MM.1S (cell line): ENCODE data around the gene NEGR1.

Source experiments
- EZH2 ChIP-seq: fragments of 300-600 bp; sonication (generic); optimal IDR thresholded peaks from 2 replicates; pipeline ENCODE3; 2017; ENCODE audit warnings: low read depth, mild to moderate bottlenecking, antibody characterized with exemption, low read length, mixed read lengths
- TF ChIP-seq, protein P1 (sequence below): fragments of 300-600 bp; sonication (generic); IDR thresholded peaks from 2 replicates; pipeline ENCODE4 v1.5.1; 2016; ENCODE audit warnings: antibody characterized with exemption, low read length, mixed read lengths

DNA sequence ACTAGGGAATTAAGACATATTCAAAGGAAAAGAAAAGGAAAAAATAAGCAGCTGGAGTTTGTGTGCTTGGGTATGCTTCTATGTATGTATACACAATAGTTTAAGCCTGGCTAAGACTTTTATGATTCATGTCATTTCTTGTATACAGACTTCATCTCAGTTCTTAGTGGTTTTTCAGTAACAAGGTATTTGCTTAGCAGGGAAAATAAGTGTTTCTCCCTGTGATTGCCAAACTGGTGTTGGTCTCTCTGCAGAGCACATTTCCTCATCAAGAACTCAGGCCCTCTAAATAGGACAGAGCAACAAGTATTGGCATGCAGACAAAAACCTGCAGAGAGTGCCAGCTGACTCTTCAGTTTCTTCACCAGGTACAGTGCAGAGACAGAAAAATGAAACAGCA is 717.1 kb downstream of the NEGR1 start:
- no peak for TF ChIP-seq EZH2
- TF ChIP-seq, protein P1, sequence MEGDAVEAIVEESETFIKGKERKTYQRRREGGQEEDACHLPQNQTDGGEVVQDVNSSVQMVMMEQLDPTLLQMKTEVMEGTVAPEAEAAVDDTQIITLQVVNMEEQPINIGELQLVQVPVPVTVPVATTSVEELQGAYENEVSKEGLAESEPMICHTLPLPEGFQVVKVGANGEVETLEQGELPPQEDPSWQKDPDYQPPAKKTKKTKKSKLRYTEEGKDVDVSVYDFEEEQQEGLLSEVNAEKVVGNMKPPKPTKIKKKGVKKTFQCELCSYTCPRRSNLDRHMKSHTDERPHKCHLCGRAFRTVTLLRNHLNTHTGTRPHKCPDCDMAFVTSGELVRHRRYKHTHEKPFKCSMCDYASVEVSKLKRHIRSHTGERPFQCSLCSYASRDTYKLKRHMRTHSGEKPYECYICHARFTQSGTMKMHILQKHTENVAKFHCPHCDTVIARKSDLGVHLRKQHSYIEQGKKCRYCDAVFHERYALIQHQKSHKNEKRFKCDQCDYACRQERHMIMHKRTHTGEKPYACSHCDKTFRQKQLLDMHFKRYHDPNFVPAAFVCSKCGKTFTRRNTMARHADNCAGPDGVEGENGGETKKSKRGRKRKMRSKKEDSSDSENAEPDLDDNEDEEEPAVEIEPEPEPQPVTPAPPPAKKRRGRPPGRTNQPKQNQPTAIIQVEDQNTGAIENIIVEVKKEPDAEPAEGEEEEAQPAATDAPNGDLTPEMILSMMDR = no peak
